Suppressor macrophage treated with lipopolysaccharide for 1 hour (primary cell): ENCODE results near the gene SMIM21.
A peak's percentile ranks its signal among the peaks of the same experiment; 100 is the strongest.

Source experiments
- DNase-seq, 3 donors: peaks; one replicate each; pipeline ENCODE4 v3.0.0-alpha.2; 2020 to 2022

The SMIM21 gene

DNA sequence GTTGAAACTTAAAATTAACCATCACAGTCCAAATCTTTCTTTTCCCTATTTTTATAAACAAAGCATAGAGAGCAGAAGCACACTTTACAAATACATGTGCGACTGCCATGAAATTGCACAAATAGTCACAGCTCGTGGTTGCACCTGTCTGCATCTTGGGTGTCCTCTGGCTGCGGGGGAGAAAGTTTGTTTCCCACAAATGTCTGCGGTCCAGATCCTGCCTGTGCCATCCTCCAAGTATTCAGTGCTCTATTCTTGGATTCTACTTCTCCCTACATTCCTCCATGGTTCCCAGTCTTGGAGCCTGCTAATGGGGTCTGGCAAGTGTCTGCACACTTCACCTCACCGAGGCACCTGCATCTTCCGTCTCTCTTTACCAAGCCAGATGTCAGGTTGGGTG, 52.2 kb downstream of the SMIM21 start:
- no peak for DNase-seq

DNA sequence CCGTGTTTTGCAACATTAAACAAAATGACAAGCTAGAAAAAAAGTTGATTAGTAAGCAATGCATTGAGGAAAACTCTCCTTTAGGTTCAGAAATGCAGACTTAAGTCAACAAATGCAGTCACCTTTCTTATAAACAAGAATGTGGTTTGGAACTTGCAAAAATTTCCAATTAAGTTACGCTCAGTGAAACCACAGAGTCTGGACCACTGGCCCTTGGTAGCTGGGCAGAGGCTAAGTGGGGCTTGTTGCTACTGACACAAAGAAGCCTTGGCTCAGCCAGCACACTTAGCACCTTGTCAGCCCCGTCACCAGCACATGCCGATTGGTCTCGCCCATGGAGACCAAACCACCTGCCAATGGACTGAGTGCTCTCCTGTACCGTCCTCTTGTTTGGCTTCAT, 53.0 kb downstream of the SMIM21 start:
- no peak for DNase-seq

DNA sequence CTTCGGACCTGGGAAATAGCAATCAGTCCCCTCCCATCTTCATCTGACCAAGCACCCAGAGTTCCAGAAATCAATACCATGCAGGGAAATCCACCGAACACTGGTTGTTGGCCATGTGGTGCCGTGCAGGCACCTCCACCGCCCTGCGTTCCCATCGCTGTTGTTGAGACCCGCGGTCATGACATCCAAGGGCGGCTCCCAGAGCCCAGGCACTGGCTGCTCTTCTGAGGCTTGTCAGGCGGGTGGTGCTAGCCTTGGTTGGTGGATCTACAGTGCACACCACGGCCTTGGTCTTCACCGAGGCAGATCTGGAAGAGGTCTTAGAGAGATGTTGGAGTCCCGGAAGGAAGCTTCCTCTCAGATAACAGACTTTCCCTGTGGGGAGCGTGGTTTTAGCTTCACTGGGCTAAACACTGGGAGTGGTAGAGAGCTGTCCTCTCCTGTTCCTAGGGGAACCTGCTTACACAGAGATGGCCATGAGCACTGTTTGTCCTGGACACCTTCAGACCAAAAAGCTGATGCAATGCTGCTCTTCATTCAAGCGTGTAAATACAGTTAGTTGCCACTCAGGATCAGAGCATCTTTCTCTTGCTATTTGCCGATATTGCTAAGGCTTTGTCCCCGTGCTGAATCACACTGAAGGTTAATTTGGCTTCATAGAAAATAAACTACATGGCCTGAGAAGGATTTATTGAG, 58.3 kb downstream of the SMIM21 start:
- no peak for DNase-seq

DNA sequence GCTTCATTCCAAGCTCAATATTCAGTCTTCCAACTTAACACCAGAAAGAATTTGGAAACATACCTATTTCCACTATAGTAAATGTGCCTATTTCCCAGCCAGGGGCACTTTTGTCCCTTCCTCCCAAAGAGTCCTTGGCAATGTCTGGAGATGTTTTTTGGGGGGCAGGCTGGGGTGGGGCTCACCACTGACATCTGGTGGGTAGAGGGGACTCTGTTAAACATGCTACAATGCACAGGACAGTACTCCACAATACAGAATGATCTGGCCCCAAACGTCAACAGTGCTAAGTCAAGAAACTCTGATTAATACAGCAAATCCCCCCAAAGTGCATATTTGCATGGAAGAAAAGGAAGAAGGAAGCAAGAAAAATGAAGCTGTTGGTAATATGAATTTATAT, 61.7 kb downstream of the SMIM21 start:
- no peak for DNase-seq

DNA sequence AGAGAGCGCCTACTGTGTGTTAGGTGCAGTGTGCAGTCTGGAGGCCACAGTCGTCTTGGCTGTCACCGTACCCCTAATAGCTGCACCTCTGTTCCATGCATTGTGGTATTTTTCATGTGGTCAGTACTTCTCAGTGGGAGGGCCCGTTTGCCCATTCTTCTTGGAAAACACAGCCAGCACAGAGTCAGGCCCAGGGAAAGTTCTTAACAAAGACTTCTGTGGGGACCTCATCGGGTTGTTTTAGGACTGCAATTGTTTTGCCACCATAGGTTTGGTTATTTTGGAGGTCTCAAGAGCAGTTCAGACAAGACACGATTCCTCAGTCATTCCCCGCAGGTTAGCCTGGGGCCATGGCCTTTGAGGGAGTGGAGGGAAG, 62.3 kb downstream of the SMIM21 start:
- DNase-seq, result no peak

DNA sequence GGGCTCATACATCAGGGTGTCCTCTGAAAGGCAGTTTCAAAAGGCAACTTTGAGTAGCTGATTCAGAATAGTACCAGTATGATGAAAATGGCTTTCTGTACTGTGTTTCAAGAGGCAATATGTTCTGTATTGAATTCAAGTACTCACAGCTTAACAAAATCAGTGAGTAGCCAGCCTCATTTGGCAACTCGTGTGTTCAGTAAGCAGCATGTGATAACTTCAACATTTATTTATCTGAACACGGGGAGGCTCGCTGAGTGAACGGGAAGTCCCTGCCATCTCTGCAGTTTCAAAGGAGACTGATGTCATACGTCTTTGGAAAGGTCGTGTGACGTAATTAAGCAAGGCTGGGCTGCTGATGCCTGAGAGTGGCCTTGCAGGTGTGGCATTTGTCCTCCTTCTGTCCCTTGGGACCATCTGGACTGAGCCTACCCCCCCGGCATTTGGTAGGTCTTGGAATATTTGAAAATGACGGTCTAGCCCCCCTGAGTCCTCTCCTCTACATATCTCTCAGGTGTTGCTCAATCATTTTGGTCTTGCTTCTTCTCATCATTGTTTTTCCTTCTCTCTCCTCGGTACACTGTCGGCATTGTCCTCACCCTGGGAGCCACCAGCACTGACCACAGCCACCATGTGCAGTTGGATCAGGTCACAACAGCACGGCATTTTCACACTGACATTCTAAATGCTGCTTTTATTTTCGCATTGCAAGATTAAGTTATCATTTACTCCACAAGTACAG, 62.8 kb downstream of the SMIM21 start:
- peak; percentile 79 to 87 (median 85) for DNase-seq

DNA sequence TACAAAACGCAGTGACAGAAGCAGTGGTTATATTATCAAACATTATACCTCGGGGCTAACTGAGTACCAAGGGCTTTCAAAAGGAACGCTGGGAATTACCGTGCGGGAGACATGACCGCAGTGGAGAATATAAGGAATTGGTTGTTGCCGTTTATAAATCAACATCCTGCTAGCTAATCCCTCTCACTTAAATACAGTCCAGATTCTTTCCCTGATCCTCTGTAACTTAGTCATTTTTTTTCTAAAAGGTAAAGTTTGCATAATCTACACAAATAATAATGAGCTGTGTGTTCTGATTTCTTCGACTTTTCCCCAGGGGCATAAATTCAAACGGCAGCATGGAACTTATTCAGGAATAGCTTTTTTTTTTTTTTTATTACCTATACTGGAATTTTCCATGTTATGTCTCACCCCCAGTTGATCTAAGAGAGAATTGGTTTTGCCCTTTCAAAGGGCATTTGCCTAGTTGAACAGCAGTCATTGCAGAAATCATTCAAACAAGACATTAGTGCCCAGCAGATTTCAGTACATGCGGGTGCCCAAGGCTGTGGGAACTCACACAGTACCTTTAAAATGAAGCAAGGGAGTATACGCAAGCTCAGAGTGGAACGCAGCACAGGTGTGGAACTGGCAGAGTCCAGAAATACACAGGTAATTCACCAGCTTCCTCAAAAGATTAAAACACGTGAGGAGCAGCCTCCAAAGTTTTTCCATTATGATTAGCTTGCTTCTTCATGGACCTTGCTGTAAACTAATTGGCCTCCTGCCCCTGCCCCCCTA, 63.9 kb downstream of the SMIM21 start:
- DNase-seq, result no peak

DNA sequence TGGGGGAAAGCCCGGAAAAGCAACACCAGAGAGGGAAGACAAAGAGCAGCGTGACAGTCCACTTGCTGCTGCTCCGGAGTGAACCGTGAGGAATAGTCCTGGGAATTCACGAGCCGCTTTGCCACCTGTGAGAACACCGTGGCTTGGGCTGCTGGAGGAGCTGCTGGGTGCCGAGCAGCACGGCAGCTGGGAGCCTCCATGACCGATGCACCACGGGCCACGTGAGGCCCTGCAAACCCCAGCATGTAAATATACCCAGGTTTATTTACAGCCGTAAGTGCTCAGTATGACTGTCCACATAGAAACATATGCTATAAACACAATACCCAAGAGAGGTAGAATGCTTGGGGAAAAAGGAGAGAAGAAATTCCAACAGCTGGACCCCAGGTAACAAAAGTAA, 65.1 kb downstream of the SMIM21 start:
- DNase-seq, result no peak

DNA sequence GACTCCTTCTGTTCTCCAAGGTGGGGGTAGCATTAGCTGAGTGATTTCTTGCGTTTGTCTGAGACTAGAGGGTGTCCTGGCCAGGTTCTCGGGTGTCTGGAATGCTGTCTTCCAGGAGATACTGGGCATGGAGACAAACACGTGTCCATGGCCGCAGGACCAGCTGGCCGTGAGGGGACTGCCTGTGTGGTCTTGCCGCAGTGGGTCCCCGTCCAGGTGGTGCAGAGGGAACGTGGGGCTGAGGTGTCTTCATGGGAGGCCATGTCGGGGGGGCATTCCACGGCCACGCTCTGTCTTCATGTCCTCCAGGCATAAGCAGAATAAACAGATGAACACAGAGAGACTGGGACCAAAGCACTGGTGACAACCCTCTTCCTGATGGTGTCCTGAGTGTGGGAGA, 66.6 kb downstream of the SMIM21 start:
- DNase-seq, result no peak

DNA sequence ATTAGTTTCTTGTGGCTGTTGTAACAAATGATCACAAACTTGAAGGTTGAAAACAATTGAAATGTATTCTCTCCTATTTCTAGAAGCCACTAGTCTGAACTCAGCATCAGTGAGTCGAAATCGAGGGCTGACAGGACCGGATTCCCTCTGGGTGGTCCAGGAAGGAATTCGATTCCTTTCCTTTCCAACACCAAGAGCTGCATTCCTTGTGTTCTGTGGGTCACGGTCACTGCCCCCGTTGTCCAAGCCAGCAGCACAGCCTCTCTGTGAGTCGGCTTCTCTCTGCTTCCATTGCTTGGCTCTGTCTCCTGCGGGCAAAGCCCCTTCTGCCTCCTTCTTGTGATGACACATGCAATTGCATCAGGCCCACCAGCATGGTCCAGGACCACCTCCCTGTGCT, 67.3 kb downstream of the SMIM21 start:
- DNase-seq, result no peak
